Measurements from ENCODE around the gene KLHL40. TPM values are rescaled to one million over a fixed set of nuclear protein-coding genes. Genes with fewer than 3 reads are reported as not detected.

Gene KLHL40
- total and polyA plus RNA-seq, 11 donors: 0.19 to 6.8 (median 0.73) TPM; not detected in 1

Other genes with a start within 250 kb of the KLHL40 start
- 1 to 10 TPM in 8 of 9 donors, under 1 TPM in 1; 0.96 to 5.4 (median 1.7) TPM for gene VIPR1, start 182.9 kb upstream of the KLHL40 start, total RNA-seq
- gene VIPR1, start 182.9 kb upstream of the KLHL40 start, polyA plus RNA-seq: 1 to 10 TPM; 3.0 to 3.5 TPM
- gene SEC22C, start 103.6 kb upstream of the KLHL40 start, total RNA-seq: 10 to 100 TPM; 19.9 to 40.5 (median 28.9) TPM
- 10 to 100 TPM; 17.4 to 35.1 TPM for gene SEC22C, start 103.6 kb upstream of the KLHL40 start, polyA plus RNA-seq
- gene SS18L2, start 94.7 kb upstream of the KLHL40 start, total RNA-seq: 10 to 100 TPM; 10.7 to 16.9 (median 12.8) TPM
- gene SS18L2, start 94.7 kb upstream of the KLHL40 start, polyA plus RNA-seq: 10 to 100 TPM; 30.9 to 34.6 TPM
- 10 to 100 TPM; 14.6 to 40.6 (median 20.9) TPM for gene NKTR, start 84.9 kb upstream of the KLHL40 start, total RNA-seq
- 10 to 100 TPM; 10.7 to 31.3 TPM for gene NKTR, start 84.9 kb upstream of the KLHL40 start, polyA plus RNA-seq
- 100 to 1,000 TPM in 7 of 9 donors, 10 to 100 TPM in 2; 76.6 to 184 (median 131) TPM for gene ZBTB47, start 31.8 kb upstream of the KLHL40 start, total RNA-seq
- gene ZBTB47, start 31.8 kb upstream of the KLHL40 start, polyA plus RNA-seq: 100 to 1,000 TPM; 110 to 111 TPM
- 100 to 1,000 TPM; 305 to 823 (median 538) TPM for gene HHATL, start 17.3 kb downstream of the KLHL40 start, total RNA-seq
- 1,000 to 10,000 TPM in 1 of 2 donors, 100 to 1,000 TPM in 1; 188 to 1,023 TPM for gene HHATL, start 17.3 kb downstream of the KLHL40 start, polyA plus RNA-seq
- gene CCDC13, start 87.7 kb downstream of the KLHL40 start, total RNA-seq: 1 to 10 TPM in 1 of 9 donors, under 1 TPM in 7, not detected in 1; 0.44 to 1.4 (median 0.83) TPM
- 1 to 10 TPM in 1 of 2 donors, under 1 TPM in 1; 0.53 to 1.1 TPM for gene CCDC13, start 87.7 kb downstream of the KLHL40 start, polyA plus RNA-seq
- 100 to 1,000 TPM; 170 to 353 (median 313) TPM for gene HIGD1A, start 119.0 kb downstream of the KLHL40 start, total RNA-seq
- gene HIGD1A, start 119.0 kb downstream of the KLHL40 start, polyA plus RNA-seq: 100 to 1,000 TPM; 291 to 497 TPM
- 1 to 10 TPM in 4 of 9 donors, under 1 TPM in 5; 0.42 to 3.1 (median 0.67) TPM for gene ACKR2, start 123.9 kb downstream of the KLHL40 start, total RNA-seq
- under 1 TPM; 0.22 to 0.57 TPM for gene ACKR2, start 123.9 kb downstream of the KLHL40 start, polyA plus RNA-seq
- under 1 TPM in 1 of 9 donors, not detected in 8; 0.14 TPM for gene CYP8B1, start 190.3 kb downstream of the KLHL40 start, total RNA-seq
- not detected for gene CYP8B1, start 190.3 kb downstream of the KLHL40 start, polyA plus RNA-seq
- 10 to 100 TPM in 1 of 9 donors, 1 to 10 TPM in 8; 1.0 to 11.1 (median 5.3) TPM for gene ZNF662, start 220.6 kb downstream of the KLHL40 start, total RNA-seq
- gene ZNF662, start 220.6 kb downstream of the KLHL40 start, polyA plus RNA-seq: 1 to 10 TPM in 1 of 2 donors, under 1 TPM in 1; 0.76 to 3.2 TPM

Data from heart left ventricle (tissue), 11 donors.